Liver (tissue), 3 donors: Measurements from ENCODE around the gene CHST3.
"Not testable (repeated sequence)": the region's sequence is repeated elsewhere in the genome, so short reads cannot be mapped to it uniquely, and the experiment has no call there.

Source experiments
- TAF1 ChIP-seq: conservative IDR thresholded peaks from 2 replicates; pipeline ENCODE4 v1.6.1; 2016; ENCODE audit warnings: antibody characterized with exemption, mild to moderate bottlenecking
- TF ChIP-seq, protein P1 (sequence below): fragments of 150-350 bp; IDR thresholded peaks from 2 replicates; pipeline ENCODE4 v1.5.1; 2017; ENCODE audit warnings: improper control_type of control experiment, low read depth, low read length; ENCODE audit not compliant: missing input control
- donor health status: healthy.
- donor health status: healthy.

DNA sequence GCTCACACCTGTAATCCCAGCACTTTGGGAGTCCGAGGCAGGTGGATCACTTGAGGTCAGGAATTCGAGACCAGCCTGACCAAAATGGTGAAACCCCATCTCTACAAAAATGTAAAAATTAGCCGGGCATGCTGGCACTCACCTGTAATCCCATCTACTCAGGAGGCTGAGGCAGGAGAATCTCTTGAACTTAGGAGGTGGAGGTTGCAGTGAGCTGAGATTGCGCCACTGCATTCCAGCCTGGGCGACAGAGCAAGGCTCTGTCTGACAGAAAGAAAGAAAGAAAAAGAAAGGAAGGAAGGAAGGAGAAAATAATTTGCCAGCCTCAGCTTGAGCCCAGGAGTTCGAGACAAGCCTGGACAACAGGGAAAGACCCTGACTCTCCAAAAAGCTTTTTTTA, 24.7 kb downstream of the CHST3 start:
- TF ChIP-seq, protein P1, sequence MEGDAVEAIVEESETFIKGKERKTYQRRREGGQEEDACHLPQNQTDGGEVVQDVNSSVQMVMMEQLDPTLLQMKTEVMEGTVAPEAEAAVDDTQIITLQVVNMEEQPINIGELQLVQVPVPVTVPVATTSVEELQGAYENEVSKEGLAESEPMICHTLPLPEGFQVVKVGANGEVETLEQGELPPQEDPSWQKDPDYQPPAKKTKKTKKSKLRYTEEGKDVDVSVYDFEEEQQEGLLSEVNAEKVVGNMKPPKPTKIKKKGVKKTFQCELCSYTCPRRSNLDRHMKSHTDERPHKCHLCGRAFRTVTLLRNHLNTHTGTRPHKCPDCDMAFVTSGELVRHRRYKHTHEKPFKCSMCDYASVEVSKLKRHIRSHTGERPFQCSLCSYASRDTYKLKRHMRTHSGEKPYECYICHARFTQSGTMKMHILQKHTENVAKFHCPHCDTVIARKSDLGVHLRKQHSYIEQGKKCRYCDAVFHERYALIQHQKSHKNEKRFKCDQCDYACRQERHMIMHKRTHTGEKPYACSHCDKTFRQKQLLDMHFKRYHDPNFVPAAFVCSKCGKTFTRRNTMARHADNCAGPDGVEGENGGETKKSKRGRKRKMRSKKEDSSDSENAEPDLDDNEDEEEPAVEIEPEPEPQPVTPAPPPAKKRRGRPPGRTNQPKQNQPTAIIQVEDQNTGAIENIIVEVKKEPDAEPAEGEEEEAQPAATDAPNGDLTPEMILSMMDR, result not testable (repeated sequence)
- not testable (repeated sequence) for TF ChIP-seq TAF1
